Right lobe of liver (tissue), 4 donors: ENCODE results near the gene ERCC6L2.

Experiments used
- CTCF ChIP-seq, 4 donors: fragments of 200-600 bp in 3 of 4; fragments of 450-650 bp in 1 of 4; IDR thresholded peaks; one replicate each; pipeline versions ENCODE4 v1.5.1 to v1.8.0; 2016 to 2022; ENCODE audit warnings: antibody characterized with exemption in 4 of 4, mild to moderate bottlenecking in 2 of 4
- POLR2A ChIP-seq: fragments of 450-650 bp; IDR thresholded peaks from one replicate; pipeline ENCODE4 v1.6.1; 2017; ENCODE audit warnings: antibody characterized with exemption, mild to moderate bottlenecking
- donor health status: DM: no; HTN: no; CAD: no.
- donor health status: DM: no; HTN: no; CAD: no.
- donor health status: DM: no; HTN: yes; CAD: no.

- TF ChIP-seq CTCF (IDR thresholded peaks at IDR 0.05) (no peak), POLR2A (no peak)
Observed at GRCh38 chr9:95890594-95890993, 15.1 kb downstream of the ERCC6L2 start.
